Measurements from ENCODE around the gene TBCCD1.
"Not testable (repeated sequence)": the region's sequence is repeated elsewhere in the genome, so short reads cannot be mapped to it uniquely, and the experiment has no call there.

The TBCCD1 gene

DNA sequence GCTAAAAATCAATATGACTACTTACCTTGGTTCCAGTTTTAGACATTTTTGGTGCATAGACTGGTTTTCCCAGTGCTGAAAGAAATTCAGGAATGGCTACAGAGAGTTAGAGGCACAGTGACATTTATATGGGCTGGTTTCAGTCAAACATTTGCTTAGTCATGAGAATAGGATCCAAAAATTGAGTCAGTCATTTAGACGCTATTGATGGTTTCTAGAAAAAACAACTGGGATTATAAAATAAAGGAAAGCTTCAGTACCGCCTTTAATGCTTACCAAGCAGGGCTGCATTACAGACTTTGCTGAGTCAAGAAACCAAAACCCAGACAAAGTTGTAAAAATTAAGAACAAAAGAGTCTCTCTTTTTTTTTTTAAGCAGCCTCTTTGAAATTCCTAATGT, 22.9 kb downstream of the TBCCD1 start, which contains the start of gene CRYGS:
Gene CRYGS, minus strand, starts transcription at position 100 of the 400 bp plus-strand sequence. Its CDS starts 54 bp downstream, at position 46.
- DNase-seq, result no peak

DNA sequence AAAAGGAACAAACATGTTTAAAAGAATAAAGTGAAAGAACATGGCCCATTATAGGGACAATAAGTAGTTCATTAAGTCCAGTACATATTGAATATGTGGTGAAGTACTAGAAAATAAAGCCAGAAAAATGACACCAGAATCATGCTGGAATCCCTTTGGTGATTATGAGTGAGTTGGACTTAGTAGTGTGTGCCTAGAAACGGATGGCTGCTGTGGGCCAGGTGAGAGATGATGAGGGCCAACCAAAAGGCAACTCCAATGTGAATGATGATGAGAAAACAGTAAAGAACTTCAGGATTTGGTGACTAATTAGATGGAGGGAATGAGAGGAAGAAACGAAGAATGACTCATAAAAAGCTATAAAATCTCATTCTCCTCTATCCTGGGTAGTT, 26.3 kb downstream of the TBCCD1 start:
- no peak for DNase-seq

DNA sequence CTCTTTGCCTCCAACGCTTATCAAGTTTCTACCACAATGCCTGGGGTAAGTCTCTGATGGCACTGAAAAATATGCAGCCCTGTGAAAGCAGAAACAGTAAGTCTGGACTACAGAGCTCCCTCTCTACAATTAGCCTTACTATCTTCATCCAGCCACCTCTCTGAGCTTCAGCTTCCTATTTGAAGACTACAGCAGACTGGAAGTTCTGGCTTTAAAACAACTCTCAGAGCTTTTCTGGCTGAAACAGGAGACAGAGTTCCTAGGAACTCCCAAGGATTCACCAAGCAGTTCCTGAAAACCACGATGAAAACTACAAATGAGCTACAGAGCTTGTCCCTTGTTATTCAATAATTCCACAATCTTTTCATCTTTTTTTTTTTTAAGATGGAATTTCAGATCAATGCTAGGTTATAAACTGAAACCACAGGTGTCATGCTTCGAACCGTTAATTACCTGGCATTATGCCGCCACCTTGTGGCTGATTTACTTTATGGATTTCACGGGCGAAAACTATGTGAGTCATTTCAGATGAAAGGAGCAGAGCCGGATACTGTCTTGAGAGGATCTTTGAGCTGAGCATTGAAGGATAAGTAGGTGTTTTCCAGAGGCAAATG, 26.8 kb downstream of the TBCCD1 start:
- DNase-seq, result peak; percentile 43 to 54

DNA sequence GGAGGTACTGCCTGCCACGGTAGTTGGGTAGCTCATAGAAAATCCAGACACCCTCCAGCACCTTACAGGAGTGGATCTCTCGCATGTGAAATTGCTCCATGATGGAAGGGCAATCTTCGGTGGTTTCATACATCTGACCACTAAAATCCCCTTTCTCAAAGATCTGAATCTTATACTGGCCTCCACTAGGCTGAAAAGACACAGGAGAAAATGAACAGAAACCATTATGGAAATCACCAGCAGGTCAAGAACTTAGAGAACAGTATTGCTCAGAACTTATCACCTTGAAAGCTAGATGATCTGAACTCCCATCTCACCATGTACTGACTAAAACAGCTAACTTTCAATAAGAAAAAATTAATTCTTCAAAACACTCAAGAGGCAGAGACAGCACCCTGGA, 28.4 kb downstream of the TBCCD1 start:
- no peak for DNase-seq

DNA sequence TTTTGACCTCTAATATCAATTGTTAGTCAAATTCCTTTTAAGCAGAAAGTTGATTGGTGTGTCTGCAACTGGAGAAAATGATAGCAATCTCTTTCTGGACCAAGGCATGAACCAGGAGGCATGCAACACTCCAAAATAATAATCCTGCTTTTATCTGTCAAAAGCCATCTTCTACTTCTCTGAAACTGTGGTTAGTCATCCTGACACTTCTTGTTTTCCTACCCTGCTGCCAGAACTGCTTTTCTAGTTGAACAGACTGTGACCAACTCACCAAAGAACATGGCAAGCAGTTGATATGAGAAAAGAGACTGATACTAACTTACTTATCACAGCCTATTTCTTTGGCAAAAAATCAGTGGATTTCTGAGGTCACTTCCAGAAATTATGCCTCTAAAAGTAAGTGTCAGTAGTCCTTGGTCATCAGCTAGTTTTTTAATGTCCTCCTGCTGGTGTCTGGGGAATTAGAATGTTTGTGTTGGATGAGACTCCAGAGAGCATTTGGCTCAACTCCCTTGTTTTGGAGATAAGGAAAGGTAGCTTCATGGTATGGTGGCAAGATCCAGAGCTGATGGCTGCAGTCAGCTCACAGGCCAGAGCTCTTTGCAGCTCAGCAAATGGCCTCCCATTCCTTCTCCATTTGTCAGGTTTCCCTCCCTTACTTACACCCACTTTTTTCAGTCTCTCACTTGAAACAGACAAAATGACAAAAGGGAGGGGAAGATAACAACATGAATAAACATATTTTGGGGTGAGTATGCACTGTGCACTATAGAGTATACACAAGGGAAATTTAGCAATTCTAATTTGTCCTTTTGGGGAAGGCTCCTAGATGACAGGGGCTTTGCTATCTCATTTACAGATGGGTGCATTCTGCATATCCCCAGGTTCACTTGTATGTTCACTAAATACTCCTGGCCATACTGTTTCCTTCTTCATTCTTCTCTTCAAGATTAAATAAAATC, 30.0 kb downstream of the TBCCD1 start:
- no peak for DNase-seq

DNA sequence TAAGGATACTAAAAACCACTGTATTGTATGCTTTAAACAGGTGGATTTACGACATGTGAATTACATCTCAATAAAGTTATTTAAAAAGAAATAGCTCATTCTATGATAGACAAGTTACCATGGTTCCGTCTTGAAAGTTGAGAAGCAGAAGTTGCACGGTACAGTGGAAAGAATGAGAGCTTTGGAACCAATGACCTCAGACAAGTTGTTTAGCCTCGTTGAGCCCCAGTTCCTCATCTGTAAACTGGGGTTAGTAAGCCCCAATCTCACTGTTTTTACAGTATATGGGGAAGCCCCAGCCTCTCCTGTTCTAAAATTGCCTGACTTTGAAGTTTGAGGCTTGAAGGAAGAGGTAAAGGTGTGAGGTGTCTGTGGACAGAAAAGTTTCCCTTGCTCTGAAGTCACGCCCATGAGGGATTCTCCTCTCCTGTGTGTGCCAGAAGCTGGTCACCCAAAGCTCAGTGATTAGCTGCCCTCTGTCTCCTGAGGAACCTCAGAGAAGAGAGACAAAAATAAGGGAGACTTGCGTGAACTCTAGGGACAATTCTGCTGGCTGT, 32.9 kb downstream of the TBCCD1 start:
- no peak for DNase-seq

DNA sequence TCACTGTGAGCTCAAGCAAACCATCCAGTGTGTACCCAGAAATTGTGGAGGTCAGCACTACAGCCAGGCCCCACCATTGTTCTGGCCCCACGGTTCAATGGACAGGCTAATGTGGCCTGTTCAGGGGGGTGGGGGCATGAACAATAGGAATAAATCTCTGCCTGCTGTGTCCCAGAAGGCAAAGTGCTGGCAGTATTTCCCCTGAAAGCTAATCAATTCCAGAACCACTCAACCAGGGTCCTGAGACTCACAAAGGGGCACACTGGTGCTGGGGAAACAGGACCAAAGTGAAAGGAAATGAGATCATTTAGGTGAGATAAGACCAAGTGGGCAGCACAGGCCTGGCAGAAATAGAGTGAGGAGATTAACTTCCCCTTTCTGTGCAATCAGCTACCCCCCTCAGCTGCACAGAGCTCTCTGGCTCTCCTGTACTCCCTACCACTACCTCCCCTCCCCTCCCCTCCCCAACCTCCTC, 34.5 kb downstream of the TBCCD1 start:
- DNase-seq, result no peak

DNA sequence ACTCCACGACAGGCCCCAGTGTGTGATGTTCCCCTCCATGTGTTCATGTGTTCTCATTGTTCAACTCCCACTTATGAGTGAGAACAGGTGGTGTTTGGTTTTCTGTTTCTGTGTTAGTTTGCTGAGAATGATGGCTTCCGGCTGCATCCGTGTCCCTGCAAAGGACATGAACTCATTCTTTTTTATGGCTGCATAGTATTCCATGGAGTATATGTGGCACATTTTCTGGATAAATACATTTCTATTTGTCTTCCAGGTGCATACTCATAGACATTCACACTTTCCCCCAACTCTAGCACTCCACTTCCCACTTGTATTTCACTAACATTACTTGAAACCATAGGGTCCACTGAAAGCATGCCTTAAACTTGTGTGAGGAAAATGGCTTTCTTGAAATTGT, 35.4 kb downstream of the TBCCD1 start:
- DNase-seq, result not testable (repeated sequence)

DNA sequence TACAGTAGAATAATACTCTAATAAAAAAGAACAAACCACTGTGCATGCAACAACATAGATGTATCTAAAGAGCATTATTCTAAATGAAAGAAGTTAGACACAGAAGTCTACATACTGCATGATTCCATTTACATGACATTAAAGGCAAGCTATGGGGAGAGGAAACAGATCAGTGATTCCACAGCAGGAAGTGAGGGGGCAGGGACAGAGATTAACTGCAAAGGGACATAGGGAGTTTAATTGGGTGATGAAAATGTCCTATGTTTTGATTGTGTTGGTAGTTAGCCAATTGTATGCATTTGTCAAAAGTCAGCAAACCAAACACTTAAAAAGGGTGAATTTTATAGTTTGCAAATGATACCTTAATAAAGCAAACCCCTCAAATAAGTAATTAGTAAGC, 36.7 kb downstream of the TBCCD1 start:
- DNase-seq, result no peak

DNA sequence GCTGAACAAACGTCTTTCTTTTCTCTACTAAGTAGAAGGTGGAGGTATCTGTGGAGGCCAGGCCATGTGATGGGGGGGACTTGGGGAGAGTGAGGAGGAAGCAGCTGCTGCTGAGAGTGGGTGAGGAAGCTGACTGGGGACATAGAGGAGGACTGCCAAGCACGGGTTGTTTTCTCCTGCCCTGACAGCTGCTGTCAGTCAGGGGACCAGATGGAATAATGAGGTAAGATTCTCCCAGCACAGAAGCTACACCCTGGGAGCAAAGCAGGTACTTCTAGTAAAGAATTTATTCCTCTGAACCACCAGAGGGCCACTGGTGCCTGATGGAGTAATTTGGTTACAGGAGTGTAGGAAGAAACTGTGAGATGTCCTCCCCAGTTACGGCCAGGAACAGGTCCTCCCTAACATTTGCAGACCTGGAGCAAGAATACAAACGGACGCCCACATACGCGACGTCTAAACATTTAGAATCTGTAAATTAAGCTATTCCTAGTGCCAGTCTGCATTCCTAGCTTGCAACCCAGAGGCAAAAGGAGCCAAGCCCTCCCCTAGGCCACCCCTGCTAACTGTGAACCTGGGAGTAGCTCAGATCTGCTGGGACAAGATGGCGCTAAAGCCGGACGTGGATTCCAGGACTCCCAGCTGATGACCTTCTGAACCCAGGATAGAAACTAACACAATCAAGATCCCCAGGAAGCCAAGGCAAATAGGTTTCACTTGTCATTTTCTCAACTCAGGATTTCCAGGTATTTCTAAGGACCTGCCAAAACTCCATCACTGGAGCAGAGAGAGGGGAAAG, 37.7 kb downstream of the TBCCD1 start:
- DNase-seq, result no peak

DNA sequence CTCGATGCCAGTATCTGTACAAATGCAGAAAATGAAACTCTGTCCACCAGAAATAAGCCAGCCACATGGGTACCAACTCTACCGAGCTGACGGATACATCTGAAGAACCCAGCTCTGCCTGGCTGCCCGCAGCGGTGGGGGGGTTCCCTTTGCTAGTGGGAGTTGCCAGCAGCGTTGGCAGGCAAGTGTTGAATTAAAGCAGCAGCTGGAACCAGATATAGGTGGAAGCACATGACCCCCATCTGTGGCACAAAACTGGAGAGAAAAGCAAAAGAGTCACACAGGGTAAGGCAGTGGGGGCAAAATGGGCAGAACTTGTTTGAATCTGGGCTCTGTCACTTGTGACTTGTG, 40.9 kb downstream of the TBCCD1 start:
- DNase-seq, result no peak

DNA sequence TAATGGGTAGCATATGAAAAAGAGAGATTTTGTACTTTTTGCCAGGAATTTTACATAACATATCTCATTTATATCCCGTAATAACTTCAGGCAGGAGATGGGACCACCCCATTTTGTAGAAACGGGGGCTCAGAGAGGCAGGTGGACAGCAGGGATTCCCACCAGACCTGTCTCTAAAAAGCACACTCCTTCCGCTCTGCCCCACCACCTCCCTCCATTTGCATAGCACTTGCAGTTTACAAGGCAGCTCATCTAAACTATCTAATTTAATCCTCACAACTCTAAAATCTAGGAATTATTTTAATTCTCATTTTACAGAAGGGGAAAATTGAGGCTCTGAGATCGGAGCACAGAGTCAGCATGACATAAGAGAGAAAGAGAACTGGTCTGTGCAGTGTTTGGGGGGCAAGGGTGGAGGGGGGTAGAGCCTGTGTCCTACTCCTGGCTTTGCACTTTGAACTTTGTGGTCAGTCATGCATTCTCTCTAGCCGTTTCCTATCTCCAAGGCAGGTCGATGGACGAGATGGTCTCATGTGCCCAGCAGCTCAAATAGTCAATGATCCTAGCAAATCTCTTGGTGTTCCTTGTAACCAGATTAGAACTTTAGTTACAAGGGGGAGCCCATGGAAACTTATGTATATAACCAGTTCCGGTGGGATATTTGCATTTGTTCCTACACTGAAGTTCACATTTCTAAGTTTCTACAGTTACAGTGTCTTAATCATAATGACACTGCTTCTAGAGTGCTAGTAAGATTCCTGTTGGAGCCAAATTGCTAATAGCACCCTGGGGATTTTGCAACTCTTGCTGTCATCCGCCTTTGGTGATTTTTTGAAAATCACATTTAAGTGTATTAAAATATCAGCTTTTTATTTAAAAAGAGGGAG, 41.5 kb downstream of the TBCCD1 start:
- no peak for DNase-seq

DNA sequence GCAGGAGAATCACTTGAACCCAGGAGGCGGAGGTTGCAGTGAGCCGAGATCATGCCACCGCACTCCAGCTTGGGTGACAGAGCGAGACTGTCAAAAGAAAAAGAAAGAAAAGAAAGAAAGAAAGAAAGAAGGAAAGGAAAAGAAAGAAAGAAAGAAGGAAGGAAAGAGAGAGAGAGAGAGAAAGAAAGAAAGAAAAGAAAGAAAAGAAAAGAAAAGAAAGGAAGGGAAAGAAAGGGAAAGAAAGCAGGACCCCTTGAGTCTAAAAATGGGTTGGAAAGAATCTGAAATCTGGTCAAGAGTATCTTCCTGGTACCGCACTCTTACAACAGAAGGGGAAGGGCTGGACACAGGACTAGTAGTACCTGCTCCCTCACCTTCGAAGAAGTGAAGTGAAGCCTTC, 42.5 kb downstream of the TBCCD1 start:
- no peak for DNase-seq

DNA sequence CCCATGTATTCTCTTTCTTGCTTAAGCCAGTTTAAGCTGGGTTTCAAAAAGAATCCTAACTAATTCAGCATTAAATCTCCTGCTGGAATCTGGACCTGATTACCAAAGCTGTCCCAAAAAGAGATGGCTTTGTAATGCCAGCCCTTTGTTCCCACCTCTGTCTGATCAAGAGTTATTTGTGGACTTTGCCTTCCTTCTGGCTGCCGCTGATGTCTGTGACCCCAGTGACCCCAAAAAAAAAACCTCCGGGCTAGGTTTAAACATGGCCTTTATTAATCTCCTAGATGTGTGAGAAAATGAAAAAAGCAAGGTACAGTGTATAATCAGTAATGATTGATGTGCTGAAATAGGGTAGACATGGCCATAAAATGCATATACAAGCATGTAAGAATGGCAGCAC, 43.7 kb downstream of the TBCCD1 start:
- no peak for DNase-seq

DNA sequence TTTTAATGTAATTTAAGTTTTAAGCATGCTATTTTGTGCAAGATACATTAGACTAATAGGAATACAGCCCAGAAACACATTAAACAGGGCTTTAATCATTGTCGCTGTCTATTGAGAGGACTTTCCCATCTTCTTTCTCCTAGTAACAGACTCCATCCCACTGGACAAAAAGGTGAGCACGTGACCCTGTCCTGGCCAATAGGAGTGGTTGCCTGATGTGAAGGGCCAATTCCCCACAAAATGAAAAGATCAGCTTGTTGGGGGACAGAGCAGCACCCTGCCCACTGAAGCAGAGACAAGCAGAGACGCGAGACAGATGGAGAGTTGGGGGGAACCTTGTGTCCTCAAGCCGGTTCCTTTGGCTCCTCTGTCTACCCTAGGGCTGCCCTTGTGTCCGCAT, 44.1 kb downstream of the TBCCD1 start:
- no peak for DNase-seq

DNA sequence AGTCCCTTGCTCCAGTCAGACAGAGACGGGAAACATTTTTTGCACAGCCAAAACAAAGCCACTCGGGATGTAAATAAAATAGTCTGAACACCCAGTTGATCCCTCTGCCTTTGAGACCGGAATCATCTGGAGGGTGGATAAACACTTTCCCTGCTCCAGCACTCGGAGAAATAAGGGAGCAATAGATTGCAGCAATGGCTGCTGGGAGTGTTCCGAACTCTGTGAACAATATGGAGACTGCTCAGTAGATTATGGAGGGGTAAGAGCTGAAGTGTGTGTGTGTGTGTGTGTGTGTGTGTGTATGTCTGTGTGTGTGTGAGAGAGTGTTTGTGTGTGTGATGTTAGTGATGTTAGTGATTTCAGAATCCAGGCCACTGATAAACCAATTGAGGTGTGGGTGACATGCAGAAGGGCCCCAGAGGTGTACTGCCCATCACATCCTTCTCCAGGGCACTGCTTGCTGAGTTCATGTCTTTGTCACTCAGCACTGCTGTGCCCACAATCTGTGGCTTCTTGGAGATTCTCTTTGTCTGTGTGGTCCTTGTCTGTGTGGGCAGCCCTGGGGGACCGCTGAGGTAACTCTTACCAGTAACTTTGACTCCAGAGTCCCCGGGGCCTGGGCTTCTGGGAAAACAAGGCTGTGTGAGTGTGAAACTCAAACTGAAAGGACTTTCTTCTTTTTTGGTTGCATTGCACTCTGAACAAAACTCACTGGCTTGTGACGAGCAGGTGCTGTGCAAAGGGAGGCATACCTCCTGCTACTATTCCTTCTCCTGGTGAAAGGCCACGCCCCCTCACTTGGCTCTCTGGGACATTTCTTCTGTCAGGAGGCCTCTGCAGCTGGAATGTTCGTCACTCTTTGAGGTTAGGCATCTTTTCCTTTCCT, 45.9 kb downstream of the TBCCD1 start:
- DNase-seq, result no peak

DNA sequence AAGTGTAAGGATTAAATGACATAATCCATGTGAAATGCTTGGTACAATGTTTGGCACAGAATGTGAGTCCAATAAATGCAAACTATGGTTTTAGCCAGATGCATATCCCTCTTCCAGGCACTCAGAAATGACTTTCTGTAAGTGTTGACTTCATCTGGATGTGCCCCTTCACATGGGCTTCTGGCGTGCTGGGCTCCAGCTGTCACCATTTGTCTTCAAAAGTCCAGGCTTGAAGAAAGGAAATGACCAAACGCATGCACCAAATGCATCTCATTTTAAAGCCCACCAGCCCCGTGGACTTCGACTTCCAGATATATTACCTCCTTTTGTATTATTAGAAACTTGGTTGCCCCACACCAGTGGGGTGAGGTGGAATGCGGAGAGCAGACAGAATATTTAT, 46.7 kb downstream of the TBCCD1 start:
- DNase-seq, result no peak

DNA sequence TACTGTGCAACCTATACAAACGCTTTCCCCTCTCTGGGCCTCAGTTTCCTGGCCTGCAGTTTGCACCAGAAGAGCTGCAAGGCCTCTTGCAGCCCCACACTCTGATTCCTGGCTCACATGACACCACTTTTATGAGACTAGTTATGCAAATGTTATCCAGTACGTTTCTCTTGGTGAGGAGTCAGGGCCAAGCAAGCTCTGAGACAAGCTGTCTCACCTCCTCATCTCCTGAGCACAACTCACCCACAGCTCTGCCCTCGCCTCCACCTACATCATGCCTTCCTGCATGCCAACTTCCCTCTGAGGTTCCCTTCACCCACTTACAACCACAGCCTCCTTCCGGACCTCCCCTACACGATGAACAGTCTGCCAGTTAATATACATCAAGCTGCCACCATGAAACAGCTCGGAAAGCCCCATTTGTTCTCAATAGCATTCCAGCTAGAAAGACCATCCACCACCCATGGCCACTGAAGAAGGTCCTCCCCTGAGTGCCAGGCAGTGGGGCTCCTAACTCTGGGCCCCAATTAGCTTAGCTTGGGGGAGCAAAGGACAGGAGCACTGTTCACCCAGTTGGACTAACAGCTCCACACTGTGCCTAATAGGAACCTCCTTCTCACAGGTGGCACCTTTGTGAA, 48.0 kb downstream of the TBCCD1 start:
- no peak for DNase-seq

DNA sequence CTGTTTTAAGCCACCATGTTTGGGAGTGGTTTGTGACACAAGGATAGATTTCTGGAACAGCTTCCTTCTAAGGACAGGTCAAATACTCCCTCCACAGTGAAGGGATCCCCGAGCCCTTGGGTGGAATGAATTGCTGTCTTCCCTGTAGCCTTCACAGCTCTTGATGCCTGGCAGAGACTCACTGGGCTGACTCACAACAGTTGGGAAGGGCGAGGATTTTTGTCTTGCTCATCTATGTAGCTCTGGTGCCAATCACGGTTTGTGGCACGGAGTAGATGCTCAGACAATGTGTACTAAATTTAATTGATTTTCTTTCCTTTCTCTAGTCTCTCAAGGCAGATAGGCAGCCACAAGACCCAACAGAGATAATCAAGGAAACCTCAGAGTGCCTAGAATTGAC, 49.9 kb downstream of the TBCCD1 start:
- no peak for DNase-seq

DNA sequence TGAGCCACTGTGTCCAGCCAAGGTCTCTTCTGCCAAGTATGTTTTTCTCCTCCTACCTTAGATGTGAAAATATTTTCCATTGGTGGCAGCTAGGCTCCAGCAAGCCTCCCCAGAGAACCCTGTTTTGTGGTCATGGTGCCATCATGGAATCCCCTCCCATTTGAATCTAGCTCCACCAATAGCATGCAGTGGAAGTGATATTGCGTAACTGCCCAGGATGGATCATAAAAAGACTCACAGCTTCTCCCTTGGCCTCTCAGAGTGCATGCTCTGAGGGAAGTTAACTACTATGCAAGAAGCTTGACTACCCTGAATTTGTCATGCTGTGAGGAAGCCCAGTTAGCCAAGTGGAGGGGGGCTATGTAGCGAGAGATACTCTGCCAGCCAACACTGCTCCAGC, 50.5 kb downstream of the TBCCD1 start:
- DNase-seq, result no peak

DNA sequence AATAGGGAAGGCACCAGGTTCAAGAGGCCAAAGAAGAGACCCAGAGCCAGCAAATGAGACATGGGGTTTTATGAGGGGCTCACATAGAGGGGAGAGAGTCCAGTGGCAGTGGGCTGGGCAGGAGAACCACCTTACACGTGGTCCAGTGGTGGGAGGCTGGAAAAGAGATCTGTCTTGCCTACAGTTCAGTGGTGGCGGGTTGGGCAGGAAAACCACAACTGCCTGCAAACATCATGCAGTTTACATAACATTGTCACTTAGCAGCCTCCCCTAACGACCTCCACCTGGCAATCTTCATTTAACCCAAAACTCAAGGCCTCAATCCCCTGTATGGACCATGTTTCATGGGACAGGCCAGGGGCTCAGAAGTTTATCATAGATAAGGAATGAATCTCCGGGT, 52.0 kb downstream of the TBCCD1 start:
- DNase-seq, result no peak
